A549 (cell line): ENCODE measurements around the gene MSS51.

Source experiments
- BHLHE40 ChIP-seq: IDR thresholded peaks from 2 replicates; pipeline ENCODE4 v1.6.1; 2012; ENCODE audit warnings: low read depth, low read length, inconsistent platforms
- CBX8 ChIP-seq: fragments of 200-600 bp; sonication (generic); IDR thresholded peaks from 2 replicates; pipeline ENCODE4 v1.6.1; 2016
- CEBPB ChIP-seq, 2 experiments: fragments of >200 bp in 1 of 2; sonication (Bioruptor Twin) in 1 of 2; formaldehyde crosslinking in 1 of 2; IDR thresholded peaks; 2 replicates each; pipeline ENCODE4 v1.6.1; 2012 to 2016
- CTCF ChIP-seq: fragments of >200 bp; sonication (Bioruptor Twin); formaldehyde crosslinking; IDR thresholded peaks from 3 replicates; pipeline ENCODE4 v1.5.1; 2016
- EP300 ChIP-seq, 2 experiments: fragments of >200 bp; sonication (Bioruptor Twin); formaldehyde crosslinking; IDR thresholded peaks; 2 replicates in 1 of 2; 3 replicates in 1 of 2; pipeline ENCODE4 v1.6.1; 2016 to 2017
- KDM1A ChIP-seq: fragments of 200-600 bp; sonication (generic); IDR thresholded peaks from 2 replicates; pipeline ENCODE4 v1.6.1; 2016; ENCODE audit warnings: low read depth, mild to moderate bottlenecking
- MAX ChIP-seq: IDR thresholded peaks from 2 replicates; pipeline ENCODE4 v1.6.1; 2012

GRCh38 chr10:73413528-73414229 is 19.7 kb downstream of the MSS51 start, which contains the start of gene ANXA7:
- TF ChIP-seq CEBPB (IDR thresholded peaks at IDR 0.05) (no peak), CBX8 (no peak), KDM1A (no peak), MAX (peak; percentile 75), EP300 (IDR thresholded peaks at IDR 0.05) (no peak), CTCF (peak; percentile 24; the same call in 1 of the 3 replicates), BHLHE40 (no peak)
